Stimulated activated CD4-positive, alpha-beta T cell treated with anti-CD3 and anti-CD28 coated beads, TNF-alpha, amount 100 ng/mL, for 1 hour (primary cell): ENCODE results near the gene MYH10.

Source experiments
- DNase-seq, 3 donors: peaks; one replicate each; pipeline ENCODE4 v3.0.0-alpha.2; 2020; ENCODE audit warnings: low read depth in 3 of 3, low spot score in 1 of 3

MYH10 gene

GRCh38 chr17:8476741-8477140 is 153.8 kb downstream of the MYH10 start:
- DNase-seq, result no peak

GRCh38 chr17:8475781-8476180 is 154.7 kb downstream of the MYH10 start:
- DNase-seq, result no peak

GRCh38 chr17:8475227-8475626 is 155.3 kb downstream of the MYH10 start:
- no peak for DNase-seq

- DNase-seq, result no peak
These were observed 155.7 kb downstream of the MYH10 start for GRCh38 chr17:8474826-8475225.

- DNase-seq, result no peak
These were observed 156.9 kb downstream of the MYH10 start for GRCh38 chr17:8473451-8474192.

GRCh38 chr17:8472663-8473062 is 157.9 kb downstream of the MYH10 start:
- no peak for DNase-seq

- DNase-seq, result no peak
These were observed 160.0 kb downstream of the MYH10 start for GRCh38 chr17:8470447-8471047.

- DNase-seq, result no peak
These were observed 160.6 kb downstream of the MYH10 start for GRCh38 chr17:8469964-8470363.

GRCh38 chr17:8468980-8469379 is 161.5 kb downstream of the MYH10 start:
- no peak for DNase-seq

- no peak for DNase-seq
These were observed 162.4 kb downstream of the MYH10 start for GRCh38 chr17:8468127-8468526.

- DNase-seq, result no peak
These were observed 163.0 kb downstream of the MYH10 start for GRCh38 chr17:8467527-8467926.

GRCh38 chr17:8466873-8467272 is 163.7 kb downstream of the MYH10 start:
- no peak for DNase-seq

GRCh38 chr17:8466456-8466855 is 164.1 kb downstream of the MYH10 start:
- no peak for DNase-seq

GRCh38 chr17:8465759-8466158 is 164.8 kb downstream of the MYH10 start:
- DNase-seq, result no peak

GRCh38 chr17:8465356-8465755 is 165.2 kb downstream of the MYH10 start:
- DNase-seq, result no peak

- no peak for DNase-seq
These were observed 165.6 kb downstream of the MYH10 start for GRCh38 chr17:8464941-8465340.

GRCh38 chr17:8463099-8463498 is 167.4 kb downstream of the MYH10 start:
- no peak for DNase-seq

- DNase-seq, result no peak
These were observed 168.0 kb downstream of the MYH10 start for GRCh38 chr17:8462564-8462963.

GRCh38 chr17:8459831-8460230 is 170.7 kb downstream of the MYH10 start:
- DNase-seq, result no peak

GRCh38 chr17:8459107-8459506 is 171.4 kb downstream of the MYH10 start:
- DNase-seq, result no peak

- DNase-seq, result no peak
These were observed 172.4 kb downstream of the MYH10 start for GRCh38 chr17:8458128-8458527.

GRCh38 chr17:8455665-8456209 is 174.8 kb downstream of the MYH10 start:
- DNase-seq, result no peak

GRCh38 chr17:8453326-8453725 is 177.2 kb downstream of the MYH10 start:
- DNase-seq, result no peak
